ENCODE results near the gene MAP6D1. TPM values are rescaled to one million over a fixed set of nuclear protein-coding genes. Genes with fewer than 3 reads are reported as not detected.

Gene MAP6D1
- total RNA-seq, 4 donors from 2014 or later: 4.7 to 7.9 (median 5.7) TPM

DNA sequence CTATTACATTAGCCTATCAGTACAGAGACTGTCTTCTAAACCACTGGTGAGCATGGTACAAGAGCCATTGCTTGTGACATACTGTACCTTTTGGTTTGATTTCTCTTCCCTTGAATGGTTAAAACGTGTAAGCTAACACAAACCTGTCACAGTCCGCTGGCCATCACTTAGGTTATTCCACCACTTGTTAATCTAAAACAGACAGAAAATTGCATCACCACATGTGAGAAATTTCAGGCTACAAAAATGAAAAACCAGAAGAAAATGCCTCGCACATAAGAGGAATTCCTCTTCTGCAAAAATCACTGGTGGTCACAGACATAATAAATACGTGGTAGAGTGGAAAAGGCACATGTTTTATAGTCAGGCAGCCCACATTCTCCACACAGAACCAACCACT, 37.2 kb upstream of the MAP6D1 start:
- WGBS: 77% methylated on average over 4 of the region's 4 CpGs
- H3K9me3 ChIP-seq: no peaks in the 10 kb centered on the region
- TF ChIP-seq POLR2A (IDR thresholded peaks at IDR 0.05) (no peak), EP300 (IDR thresholded peaks at IDR 0.05) (no peak), POLR2AphosphoS5 (IDR thresholded peaks at IDR 0.05) (no peak)
- TF ChIP-seq, protein P1, sequence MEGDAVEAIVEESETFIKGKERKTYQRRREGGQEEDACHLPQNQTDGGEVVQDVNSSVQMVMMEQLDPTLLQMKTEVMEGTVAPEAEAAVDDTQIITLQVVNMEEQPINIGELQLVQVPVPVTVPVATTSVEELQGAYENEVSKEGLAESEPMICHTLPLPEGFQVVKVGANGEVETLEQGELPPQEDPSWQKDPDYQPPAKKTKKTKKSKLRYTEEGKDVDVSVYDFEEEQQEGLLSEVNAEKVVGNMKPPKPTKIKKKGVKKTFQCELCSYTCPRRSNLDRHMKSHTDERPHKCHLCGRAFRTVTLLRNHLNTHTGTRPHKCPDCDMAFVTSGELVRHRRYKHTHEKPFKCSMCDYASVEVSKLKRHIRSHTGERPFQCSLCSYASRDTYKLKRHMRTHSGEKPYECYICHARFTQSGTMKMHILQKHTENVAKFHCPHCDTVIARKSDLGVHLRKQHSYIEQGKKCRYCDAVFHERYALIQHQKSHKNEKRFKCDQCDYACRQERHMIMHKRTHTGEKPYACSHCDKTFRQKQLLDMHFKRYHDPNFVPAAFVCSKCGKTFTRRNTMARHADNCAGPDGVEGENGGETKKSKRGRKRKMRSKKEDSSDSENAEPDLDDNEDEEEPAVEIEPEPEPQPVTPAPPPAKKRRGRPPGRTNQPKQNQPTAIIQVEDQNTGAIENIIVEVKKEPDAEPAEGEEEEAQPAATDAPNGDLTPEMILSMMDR (IDR thresholded peaks at IDR 0.05): no peak
- H3K4me1 ChIP-seq: no peaks in the 10 kb centered on the region
- H3K27ac ChIP-seq: no peak overlapping the region
- no peak for DNase-seq (ENCODE audit: low spot score in 2 of 2)
- H3K27me3 ChIP-seq: no peaks in the 10 kb centered on the region
- H3K4me3 ChIP-seq: no peak overlapping the region
- H3K36me3 ChIP-seq: peaks cover 90% of the 10 kb centered on the region

DNA sequence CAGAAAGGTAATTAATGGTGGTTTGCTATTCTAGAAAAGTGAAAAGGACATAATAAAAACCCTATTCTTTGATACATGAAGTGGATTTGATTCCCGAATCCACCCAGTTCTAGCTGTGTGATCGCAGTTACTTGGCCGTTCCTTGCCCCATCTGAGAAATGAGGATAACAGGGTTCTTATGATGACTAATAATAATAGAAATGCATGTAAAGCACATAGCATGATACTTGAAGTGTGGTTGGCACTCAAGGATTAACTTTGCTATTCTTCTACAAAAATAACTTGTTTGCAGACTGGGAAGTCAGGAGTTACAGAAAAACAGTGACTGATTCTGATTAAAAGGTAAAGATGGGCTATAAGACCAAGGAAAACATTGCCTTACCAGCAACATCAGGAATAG, 32.5 kb upstream of the MAP6D1 start:
- no peak for DNase-seq (ENCODE audit: low spot score in 2 of 2)
- no peaks in the 10 kb centered on the region for H3K9me3 ChIP-seq
- H3K4me1 ChIP-seq: no peaks in the 10 kb centered on the region
- no peak overlapping the region for H3K27ac ChIP-seq
- WGBS: 94% methylated on average over 3 of the region's 3 CpGs
- H3K4me3 ChIP-seq: no peak overlapping the region
- TF ChIP-seq POLR2AphosphoS5 (IDR thresholded peaks at IDR 0.05) (no peak), EP300 (IDR thresholded peaks at IDR 0.05) (no peak), POLR2A (IDR thresholded peaks at IDR 0.05) (no peak)
- TF ChIP-seq, protein P1 (IDR thresholded peaks at IDR 0.05): no peak
- H3K27me3 ChIP-seq: no peaks in the 10 kb centered on the region
- H3K36me3 ChIP-seq: peaks cover 81% of the 10 kb centered on the region

DNA sequence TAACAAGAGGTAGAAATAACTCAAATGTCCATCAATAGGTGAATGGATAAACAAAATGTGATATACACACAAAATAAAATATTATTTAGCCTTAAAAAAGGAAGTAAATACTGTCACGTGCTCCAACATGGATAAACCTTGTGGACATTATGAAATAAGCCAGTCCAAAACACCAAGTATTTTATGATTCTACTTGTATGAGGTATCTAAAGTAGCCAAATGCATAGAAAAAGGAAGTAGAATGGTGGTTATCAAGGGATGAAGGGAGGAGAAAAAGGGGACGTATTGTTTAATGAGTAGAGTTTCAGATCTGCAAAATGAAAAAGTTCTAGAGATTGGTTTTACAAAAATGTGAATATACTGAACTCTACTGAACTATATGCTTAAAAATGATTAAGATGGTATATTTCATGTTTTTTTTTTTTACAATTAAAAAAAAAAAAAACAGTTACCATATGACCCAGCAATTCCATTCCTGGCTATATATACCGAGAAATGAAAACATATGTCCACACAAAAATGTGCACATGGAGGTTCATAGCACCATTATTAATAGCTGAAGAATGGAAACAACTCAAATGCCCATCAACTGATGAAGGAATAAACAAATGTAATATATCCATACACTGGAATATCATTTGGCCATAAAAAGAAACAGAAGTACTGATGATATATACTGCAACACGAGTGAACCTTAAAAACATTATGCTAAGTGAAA, 29.1 kb upstream of the MAP6D1 start:
- no peak overlapping the region for H3K27ac ChIP-seq
- TF ChIP-seq EP300 (IDR thresholded peaks at IDR 0.05) (no peak), POLR2AphosphoS5 (IDR thresholded peaks at IDR 0.05) (no peak), POLR2A (IDR thresholded peaks at IDR 0.05) (no peak)
- TF ChIP-seq, protein P1 (IDR thresholded peaks at IDR 0.05): no peak
- H3K9me3 ChIP-seq: no peaks in the 10 kb centered on the region
- DNase-seq (ENCODE audit: low spot score in 2 of 2): no peak
- H3K4me3 ChIP-seq: no peak overlapping the region
- H3K27me3 ChIP-seq: no peaks in the 10 kb centered on the region
- 84% methylated on average over 4 of the region's 4 CpGs for WGBS
- H3K4me1 ChIP-seq: no peaks in the 10 kb centered on the region
- peaks cover 61% of the 10 kb centered on the region for H3K36me3 ChIP-seq

DNA sequence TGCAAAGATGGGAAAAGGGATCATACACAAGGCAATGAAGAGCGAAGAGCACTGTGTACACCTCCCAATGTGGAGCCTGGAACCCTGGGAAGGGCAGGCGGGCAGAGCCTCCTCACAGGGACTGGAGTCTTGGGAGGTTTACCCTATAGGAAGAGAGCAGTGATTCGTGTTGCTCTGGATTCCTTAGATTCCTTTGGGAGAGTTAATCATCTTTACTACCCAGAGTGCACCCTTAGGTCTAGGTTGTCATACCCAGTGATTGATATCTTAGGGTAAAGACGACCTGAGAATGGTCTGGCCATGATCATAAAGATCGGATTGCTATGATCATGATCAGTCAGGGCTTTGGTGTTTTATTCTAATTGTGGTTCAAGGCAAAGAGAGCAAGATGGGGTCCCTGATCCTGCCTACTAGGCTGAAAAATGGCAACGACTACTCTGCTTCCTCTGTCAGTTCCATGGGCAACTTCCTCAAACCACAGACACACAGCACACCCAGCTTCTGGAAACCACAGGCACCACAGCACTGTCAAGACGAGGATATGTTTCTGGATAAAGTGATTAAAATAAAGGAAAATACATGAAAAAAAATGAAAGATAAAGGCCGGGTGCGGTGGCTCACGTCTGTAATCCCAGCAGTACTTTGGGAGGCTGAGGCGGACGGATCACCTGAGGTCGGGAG, 20.4 kb upstream of the MAP6D1 start:
- no peak for DNase-seq (ENCODE audit: low spot score in 2 of 2)
- Histone ChIP-seq H3K27ac (no peak overlapping the region), H3K36me3 (peaks cover 66% of the 10 kb centered on the region), H3K4me1 (peaks cover 11% of the 10 kb centered on the region), H3K9me3 (no peaks in the 10 kb centered on the region), H3K27me3 (no peaks in the 10 kb centered on the region), H3K4me3 (no peak overlapping the region)
- TF ChIP-seq, protein P1 (IDR thresholded peaks at IDR 0.05): no peak
- no peak for TF ChIP-seq EP300 (IDR thresholded peaks at IDR 0.05)
- TF ChIP-seq POLR2A (IDR thresholded peaks at IDR 0.05): no peak
- TF ChIP-seq POLR2AphosphoS5 (IDR thresholded peaks at IDR 0.05): no peak
- 82% methylated on average over 13 of the region's 13 CpGs for WGBS

DNA sequence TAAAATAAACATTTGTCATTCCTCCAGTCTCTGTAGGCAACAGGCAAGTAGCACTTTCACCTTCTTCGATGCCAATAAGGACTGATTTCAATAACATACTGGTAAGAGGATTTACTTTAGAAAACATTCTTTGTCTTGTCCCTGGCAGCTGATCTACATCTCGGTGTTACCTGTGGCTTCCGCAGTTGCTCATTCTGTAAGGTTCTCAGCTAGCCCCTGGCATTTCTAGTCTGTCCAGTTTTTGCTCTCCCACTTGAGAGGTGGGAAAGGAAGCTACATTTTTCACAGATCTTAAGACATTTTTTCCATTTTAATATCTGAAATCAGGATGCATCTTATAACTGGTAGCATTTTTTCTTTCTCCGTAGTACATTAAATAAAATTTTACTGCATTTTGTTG, 19.7 kb upstream of the MAP6D1 start:
- TF ChIP-seq POLR2A (IDR thresholded peaks at IDR 0.05) (no peak), EP300 (IDR thresholded peaks at IDR 0.05) (no peak), POLR2AphosphoS5 (IDR thresholded peaks at IDR 0.05) (no peak)
- TF ChIP-seq, protein P1 (IDR thresholded peaks at IDR 0.05): no peak
- Histone ChIP-seq H3K27me3 (no peaks in the 10 kb centered on the region), H3K4me1 (peaks cover 11% of the 10 kb centered on the region), H3K4me3 (no peak overlapping the region), H3K9me3 (no peaks in the 10 kb centered on the region), H3K27ac (no peak overlapping the region), H3K36me3 (peaks cover 71% of the 10 kb centered on the region)
- WGBS: 61% methylated on average over 4 of the region's 4 CpGs
- DNase-seq (ENCODE audit: low spot score in 2 of 2): no peak
